HG03039 (cell line): Measurements from ENCODE around the gene RNF2.
"Not testable (repeated sequence)": the region's sequence is repeated elsewhere in the genome, so short reads cannot be mapped to it uniquely, and the experiment has no call there.

Experiments
- ATAC-seq: cut with Tn5 transposase; IDR thresholded peaks from one replicate; pipeline ENCODE4 v1.9.1; 2021; ENCODE audit warnings: mild to moderate bottlenecking, moderate library complexity; ENCODE audit not compliant: unreplicated experiment

RNF2 gene

GRCh38 chr1:185044981-185045813, at the start of gene RNF2:
Gene RNF2, plus strand, starts transcription at chr1:185045558. Its CDS starts 41,996 bp downstream, at chr1:185087554.
- peak; percentile 86 for ATAC-seq

- not testable (repeated sequence) for ATAC-seq
Observed at GRCh38 chr1:184999974-185000373, 45.4 kb upstream of the RNF2 start.

- ATAC-seq: not testable (repeated sequence)
Observed at GRCh38 chr1:185001312-185001880, 44.0 kb upstream of the RNF2 start.

GRCh38 chr1:185008838-185009237, 36.5 kb upstream of the RNF2 start:
- ATAC-seq: no peak

DNA sequence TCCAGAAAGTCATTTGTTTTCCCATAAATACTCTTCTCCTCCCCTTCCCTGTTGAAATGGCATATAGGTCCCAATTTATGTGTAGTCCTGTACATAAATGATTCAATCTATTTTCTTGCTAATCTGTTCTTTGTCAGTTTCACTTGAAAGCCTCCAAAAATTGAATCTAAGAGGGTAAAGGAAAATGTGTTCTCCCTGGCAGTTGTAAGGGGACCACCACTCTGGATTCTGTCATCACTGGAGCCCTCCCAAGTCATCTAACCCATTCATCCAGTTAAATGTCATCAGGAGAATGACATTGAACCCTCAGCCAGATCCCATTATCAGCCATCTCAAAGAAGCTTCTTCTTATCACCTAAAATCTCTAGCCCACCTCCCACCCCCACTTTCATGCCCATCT, 35.0 kb upstream of the RNF2 start:
- no peak for ATAC-seq

- no peak for ATAC-seq
Observed at GRCh38 chr1:185014941-185015340, 30.4 kb upstream of the RNF2 start.

GRCh38 chr1:185015631-185016030, 29.7 kb upstream of the RNF2 start:
- ATAC-seq: no peak

GRCh38 chr1:185016880-185017279, 28.5 kb upstream of the RNF2 start:
- ATAC-seq: no peak

GRCh38 chr1:185017338-185017737, 28.0 kb upstream of the RNF2 start:
- ATAC-seq: no peak

DNA sequence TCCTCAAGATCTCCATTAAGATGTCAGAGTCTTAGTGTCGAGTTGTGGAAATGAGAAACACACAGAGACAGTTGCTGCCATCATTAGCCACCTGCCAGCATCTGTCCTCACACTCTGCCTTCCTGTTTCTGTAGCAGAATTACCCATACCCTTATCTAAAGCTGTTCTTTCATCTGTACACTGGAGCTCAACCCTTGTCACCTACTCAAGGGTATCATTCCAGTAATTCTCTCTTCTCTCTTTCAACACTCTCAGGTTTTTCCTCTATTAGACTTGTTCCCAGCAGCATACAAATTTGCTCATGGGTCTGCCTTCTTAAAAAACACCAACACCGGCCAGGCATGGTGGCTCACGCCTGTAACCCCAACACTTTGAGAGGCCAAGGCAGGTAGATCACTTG, 27.4 kb upstream of the RNF2 start:
- ATAC-seq: no peak

- ATAC-seq: no peak
Observed at GRCh38 chr1:185027252-185027882, 18.0 kb upstream of the RNF2 start.

- no peak for ATAC-seq
Observed at GRCh38 chr1:185033686-185034085, 11.7 kb upstream of the RNF2 start.

- no peak for ATAC-seq
Observed at GRCh38 chr1:185035258-185035657, 10.1 kb upstream of the RNF2 start.

DNA sequence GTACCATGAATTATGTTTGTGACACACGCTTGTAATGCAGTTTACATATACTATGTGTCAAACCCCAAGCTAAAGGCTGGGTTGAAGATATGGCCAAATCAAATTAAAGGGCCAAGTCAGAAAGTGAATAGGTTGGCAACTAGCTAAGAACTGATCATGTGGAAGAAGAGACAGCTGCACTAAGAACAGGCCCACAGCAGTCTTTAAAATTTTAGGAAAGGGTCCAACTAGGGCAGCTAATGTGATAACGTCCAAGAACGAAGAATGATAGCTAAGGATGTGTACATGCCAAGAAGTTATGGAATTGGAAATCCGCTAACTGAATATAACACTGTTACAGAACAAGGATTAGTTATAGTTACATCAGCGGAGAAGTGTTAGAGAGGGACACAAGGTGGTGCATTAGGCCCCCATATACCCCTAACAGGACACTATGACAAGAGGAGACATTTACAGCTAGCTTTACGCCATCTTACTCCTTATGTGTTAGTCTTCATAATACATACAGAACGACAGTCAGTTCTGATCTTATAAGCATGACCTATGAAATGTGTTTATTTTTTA, 6.5 kb upstream of the RNF2 start:
- no peak for ATAC-seq

DNA sequence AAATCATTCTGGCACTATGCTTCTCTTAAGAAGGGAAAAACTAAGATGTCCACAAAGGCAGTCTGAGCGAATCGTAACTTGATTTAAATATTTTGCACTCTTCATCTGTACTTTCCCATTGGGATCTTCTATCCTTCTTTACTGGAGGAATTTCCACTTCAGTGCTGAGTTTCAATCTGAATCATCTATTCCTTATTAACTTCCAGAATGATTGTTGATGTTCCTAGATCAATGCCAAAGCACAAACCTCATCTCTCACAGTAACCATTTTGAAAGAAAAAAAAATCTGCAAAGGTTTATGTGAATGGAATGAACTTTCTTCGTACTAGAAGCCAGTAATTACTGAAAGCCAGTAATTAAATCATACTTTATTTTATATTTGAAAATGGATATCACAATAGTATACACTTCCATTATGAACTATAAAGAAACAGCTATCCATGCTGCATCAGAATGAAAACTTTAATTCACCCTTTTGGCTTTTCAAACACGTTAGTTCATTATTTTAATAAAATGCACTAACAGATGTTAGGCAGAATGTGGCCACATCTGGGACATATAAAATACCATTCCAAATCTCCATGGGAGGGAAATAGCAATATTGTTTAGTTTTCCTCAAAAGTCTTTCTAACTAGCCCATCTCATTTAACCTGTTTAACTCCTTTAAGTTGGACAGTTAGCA, 5.5 kb upstream of the RNF2 start:
- ATAC-seq: no peak

GRCh38 chr1:185040408-185040735, 5.0 kb upstream of the RNF2 start:
- no peak for ATAC-seq

- no peak for ATAC-seq
Observed at GRCh38 chr1:185041742-185042141, 3.6 kb upstream of the RNF2 start.

GRCh38 chr1:185042737-185043136, 2.6 kb upstream of the RNF2 start:
- ATAC-seq: no peak

DNA sequence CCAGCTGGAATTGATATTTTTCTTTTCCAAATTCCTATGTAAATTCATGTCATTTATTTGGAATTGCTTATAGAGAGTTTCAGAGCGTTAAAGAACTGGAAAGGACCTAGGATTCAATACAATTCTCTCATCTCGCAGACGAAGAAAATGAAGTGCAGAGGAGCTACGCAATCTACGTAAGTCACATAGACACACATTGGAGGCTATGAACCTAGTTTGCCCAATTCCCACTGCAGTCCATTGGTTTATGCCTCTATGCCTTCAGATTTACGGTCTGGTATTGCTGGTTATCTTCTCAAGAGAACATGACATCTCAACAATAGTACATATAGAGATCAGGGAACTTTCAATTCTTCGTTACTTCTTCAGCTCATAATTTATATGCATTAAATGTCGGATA, 971 bp upstream of the RNF2 start:
- ATAC-seq: no peak

DNA sequence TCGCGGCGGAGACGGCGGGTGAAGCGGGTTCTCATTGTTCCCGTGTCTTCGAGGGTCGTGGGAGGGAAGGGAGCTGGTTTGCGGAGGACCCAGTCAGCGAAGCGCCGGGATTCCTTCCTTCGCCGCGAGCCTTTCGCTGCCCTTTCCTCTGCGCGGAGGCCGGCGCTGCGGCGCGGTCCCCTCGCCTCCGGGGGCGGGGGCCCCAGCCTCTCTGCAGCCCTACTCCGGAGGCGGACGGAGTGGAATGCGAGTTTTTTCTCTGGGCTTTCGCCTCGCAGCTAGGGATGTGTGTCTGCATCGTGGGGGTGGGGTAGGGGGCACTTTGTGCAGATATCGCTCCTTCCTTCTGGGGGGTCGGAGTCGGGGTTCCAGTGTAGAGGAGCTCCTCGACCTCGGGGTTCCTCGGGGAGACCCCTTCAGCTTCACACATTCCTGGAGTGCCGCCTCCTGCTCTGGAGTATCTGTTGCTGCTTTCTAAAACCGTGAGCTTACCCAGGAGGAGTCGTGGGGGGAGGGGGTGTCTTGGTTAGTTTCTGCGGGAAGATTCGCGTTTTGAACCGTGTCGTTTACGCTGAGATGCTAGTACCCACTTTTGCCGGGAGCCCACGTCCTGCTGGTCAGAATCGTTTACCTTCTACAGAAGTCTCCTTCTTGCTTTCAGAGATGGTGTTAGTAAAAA, 595 bp downstream of the RNF2 start:
- peak; percentile 28 for ATAC-seq

GRCh38 chr1:185046668-185047067, 1.3 kb downstream of the RNF2 start:
- ATAC-seq: no peak
